GM04504 (cell line): ENCODE measurements around the gene ZIC4.

Experiments used
- DNase-seq: peaks from one replicate; pipeline ENCODE4 v3.0.0-alpha.2; 2012; ENCODE audit warnings: low read depth

ZIC4 gene

GRCh38 chr3:147406028-147406931 lies at the start of gene ZIC4:
ZIC4 (minus strand) TSS chr3:147406543; CDS start chr3:147402797, 3,746 bp downstream.
- DNase-seq: no peak

- no peak for DNase-seq
Measured at GRCh38 chr3:147449669-147450068, 43.3 kb upstream of the ZIC4 start.

GRCh38 chr3:147447224-147447623 lies 40.9 kb upstream of the ZIC4 start:
- DNase-seq: no peak

GRCh38 chr3:147431751-147432150 lies 25.4 kb upstream of the ZIC4 start:
- DNase-seq: peak; percentile 63

GRCh38 chr3:147428754-147429153 lies 22.4 kb upstream of the ZIC4 start:
- no peak for DNase-seq

- DNase-seq: no peak
Measured at GRCh38 chr3:147428326-147428725, 22.0 kb upstream of the ZIC4 start.

GRCh38 chr3:147427746-147428145 lies 21.4 kb upstream of the ZIC4 start:
- no peak for DNase-seq

- no peak for DNase-seq
Measured at GRCh38 chr3:147426931-147427330, 20.6 kb upstream of the ZIC4 start.

- DNase-seq: no peak
Measured at GRCh38 chr3:147425388-147425850, 19.1 kb upstream of the ZIC4 start.

GRCh38 chr3:147424581-147425387 lies 18.4 kb upstream of the ZIC4 start:
- no peak for DNase-seq

GRCh38 chr3:147423798-147424580 lies 17.6 kb upstream of the ZIC4 start:
- no peak for DNase-seq

- DNase-seq: no peak
Measured at GRCh38 chr3:147423537-147423797, 17.1 kb upstream of the ZIC4 start.

- DNase-seq: no peak
Measured at GRCh38 chr3:147422601-147423536, 16.5 kb upstream of the ZIC4 start.

- no peak for DNase-seq
Measured at GRCh38 chr3:147422196-147422595, 15.9 kb upstream of the ZIC4 start.

- peak; percentile 10 for DNase-seq
Measured at GRCh38 chr3:147421184-147421912, 15.0 kb upstream of the ZIC4 start.

GRCh38 chr3:147420353-147421183 lies 14.2 kb upstream of the ZIC4 start:
- DNase-seq: no peak

GRCh38 chr3:147419781-147420224 lies 13.5 kb upstream of the ZIC4 start:
- no peak for DNase-seq

GRCh38 chr3:147418808-147419701 lies 12.7 kb upstream of the ZIC4 start:
- no peak for DNase-seq
